ENCODE measurements around the gene PTPRN2.

- TF ChIP-seq CTCF (conservative IDR thresholded peaks at IDR 0.05; ENCODE audit: low read depth, low read length) (no peak), EZH2 (IDR thresholded peaks at IDR 0.05; ENCODE audit: borderline replicate concordance, low read depth, low read length, poor library complexity, severe bottlenecking) (no peak)
These were observed 401.2 kb downstream of the PTPRN2 start for GRCh38 chr7:158186406-158186805.

Data from A673 (cell line).